ENCODE results near the gene DNAJB4. TPM values are rescaled to one million over a fixed set of nuclear protein-coding genes. Genes with fewer than 3 reads are reported as not detected.
A peak's percentile ranks its signal among the peaks of the same experiment; 100 is the strongest.

DNAJB4 gene
- total and polyA plus RNA-seq, 2 experiments from 2014 or later = 40.2 to 46.2 TPM

DNA sequence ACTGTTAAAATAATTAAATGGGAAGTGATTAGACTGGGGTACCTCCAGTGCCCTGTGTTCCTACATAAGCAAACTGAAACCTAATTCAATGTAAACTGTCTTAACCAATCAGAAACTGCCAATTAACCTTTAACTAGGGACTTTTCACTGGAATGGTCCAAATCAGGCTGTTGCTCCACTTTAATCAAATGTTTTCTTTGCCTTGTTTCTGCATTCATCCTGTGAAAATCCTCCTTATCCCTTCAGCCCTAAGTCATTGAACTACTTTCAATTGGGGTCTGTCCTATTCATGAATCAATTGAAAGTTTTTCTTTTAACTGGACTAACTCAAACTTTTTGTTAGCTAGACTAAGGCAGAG is 20.8 kb upstream of the DNAJB4 start:
- no peaks in the 10 kb centered on the region for H3K9me3 ChIP-seq (ENCODE audit: low read depth)
- H3K27me3 ChIP-seq = no peaks in the 10 kb centered on the region
- peaks cover 13% of the 10 kb centered on the region for H3K4me1 ChIP-seq (ENCODE audit: low read depth)
- H3K4me3 ChIP-seq = no peak overlapping the region
- no peak for DNase-seq (ENCODE audit: low read depth in 1 of 2, low spot score in 1 of 2)
- TF ChIP-seq, protein P1, sequence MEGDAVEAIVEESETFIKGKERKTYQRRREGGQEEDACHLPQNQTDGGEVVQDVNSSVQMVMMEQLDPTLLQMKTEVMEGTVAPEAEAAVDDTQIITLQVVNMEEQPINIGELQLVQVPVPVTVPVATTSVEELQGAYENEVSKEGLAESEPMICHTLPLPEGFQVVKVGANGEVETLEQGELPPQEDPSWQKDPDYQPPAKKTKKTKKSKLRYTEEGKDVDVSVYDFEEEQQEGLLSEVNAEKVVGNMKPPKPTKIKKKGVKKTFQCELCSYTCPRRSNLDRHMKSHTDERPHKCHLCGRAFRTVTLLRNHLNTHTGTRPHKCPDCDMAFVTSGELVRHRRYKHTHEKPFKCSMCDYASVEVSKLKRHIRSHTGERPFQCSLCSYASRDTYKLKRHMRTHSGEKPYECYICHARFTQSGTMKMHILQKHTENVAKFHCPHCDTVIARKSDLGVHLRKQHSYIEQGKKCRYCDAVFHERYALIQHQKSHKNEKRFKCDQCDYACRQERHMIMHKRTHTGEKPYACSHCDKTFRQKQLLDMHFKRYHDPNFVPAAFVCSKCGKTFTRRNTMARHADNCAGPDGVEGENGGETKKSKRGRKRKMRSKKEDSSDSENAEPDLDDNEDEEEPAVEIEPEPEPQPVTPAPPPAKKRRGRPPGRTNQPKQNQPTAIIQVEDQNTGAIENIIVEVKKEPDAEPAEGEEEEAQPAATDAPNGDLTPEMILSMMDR (IDR thresholded peaks at IDR 0.05; ENCODE audit: low read depth, low read length) = no peak
- H3K27ac ChIP-seq = peak overlapping the region; percentile 56
- no peaks in the 10 kb centered on the region for H3K36me3 ChIP-seq

DNA sequence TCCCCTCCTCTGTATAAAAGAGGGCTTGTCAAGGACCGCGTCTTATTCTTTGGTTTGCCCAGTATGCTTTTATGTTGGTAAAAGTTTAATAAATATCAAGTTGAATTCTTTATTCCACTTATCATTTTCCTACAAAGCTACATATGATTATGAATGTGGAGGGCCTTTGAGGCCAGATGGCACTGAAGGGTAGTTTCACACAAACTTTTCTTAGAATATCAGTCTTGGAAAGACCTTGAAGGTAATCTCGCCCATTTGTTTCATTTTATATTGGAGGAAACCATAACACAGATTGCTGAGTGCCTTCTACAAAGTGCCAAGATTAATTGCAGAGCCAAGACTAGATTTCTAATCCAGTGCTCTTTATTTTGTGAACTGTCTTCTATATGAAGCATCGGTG is 20.1 kb upstream of the DNAJB4 start:
- no peak overlapping the region for H3K27ac ChIP-seq
- TF ChIP-seq, protein P1 (IDR thresholded peaks at IDR 0.05; ENCODE audit: low read depth, low read length) = no peak

DNA sequence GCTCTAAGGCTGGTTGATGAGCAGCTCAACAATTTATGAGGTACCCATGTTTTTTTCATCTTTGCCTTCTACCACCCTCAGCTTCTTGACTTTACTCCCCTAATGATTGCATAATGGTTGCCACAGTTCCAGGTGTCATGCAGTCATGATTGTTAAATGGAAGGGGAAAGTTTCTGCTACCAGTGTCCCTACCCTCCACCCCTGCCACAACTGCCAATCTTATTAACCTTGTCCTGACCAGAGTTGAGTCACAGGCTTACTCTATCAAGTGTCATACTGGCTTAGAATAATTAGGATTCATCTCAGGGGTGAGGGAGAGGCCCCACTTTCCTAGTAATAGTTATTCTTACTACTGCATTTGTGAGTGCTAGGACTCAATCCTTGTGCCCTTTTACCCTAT is 17.9 kb upstream of the DNAJB4 start:
- TF ChIP-seq, protein P1 (IDR thresholded peaks at IDR 0.05; ENCODE audit: low read depth, low read length) = no peak
- no peak for DNase-seq (ENCODE audit: low read depth in 1 of 2, low spot score in 1 of 2)
- H3K27ac ChIP-seq = no peak overlapping the region
- H3K36me3 ChIP-seq = no peaks in the 10 kb centered on the region
- H3K9me3 ChIP-seq (ENCODE audit: low read depth) = no peaks in the 10 kb centered on the region
- peaks cover 13% of the 10 kb centered on the region for H3K4me1 ChIP-seq (ENCODE audit: low read depth)
- H3K4me3 ChIP-seq = no peak overlapping the region
- H3K27me3 ChIP-seq = no peaks in the 10 kb centered on the region

More for the DNA sequence above, 20.1 kb upstream of the DNAJB4 start:
- H3K36me3 ChIP-seq = no peaks in the 10 kb centered on the region
- H3K4me1 ChIP-seq (ENCODE audit: low read depth) = peaks cover 13% of the 10 kb centered on the region
- no peaks in the 10 kb centered on the region for H3K9me3 ChIP-seq (ENCODE audit: low read depth)
- no peaks in the 10 kb centered on the region for H3K27me3 ChIP-seq
- DNase-seq (ENCODE audit: low read depth in 1 of 2, low spot score in 1 of 2) = no peak
- no peak overlapping the region for H3K4me3 ChIP-seq

DNA sequence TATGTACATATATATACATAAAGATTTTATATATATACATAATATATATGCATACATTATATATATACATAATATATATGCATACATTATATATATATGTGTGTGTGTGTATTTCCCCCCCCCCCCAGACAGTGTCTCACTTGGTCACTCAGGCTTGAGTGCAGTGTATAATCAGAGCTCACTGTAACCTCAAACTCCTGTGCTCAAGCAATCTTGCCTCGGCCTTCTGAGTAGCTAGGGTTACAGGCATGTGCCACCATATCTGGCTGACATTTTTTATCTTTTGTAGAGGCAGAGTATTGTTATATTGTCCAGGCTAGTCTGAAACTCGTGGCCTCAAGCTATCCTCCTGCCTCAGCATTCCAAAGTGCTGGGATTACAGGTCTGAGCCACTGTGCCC is 16.8 kb upstream of the DNAJB4 start:
- TF ChIP-seq, protein P1 (IDR thresholded peaks at IDR 0.05; ENCODE audit: low read depth, low read length) = no peak
- no peak overlapping the region for H3K4me3 ChIP-seq
- no peaks in the 10 kb centered on the region for H3K27me3 ChIP-seq
- no peak for DNase-seq (ENCODE audit: low read depth in 1 of 2, low spot score in 1 of 2)
- peak overlapping the region; percentile 53 for H3K27ac ChIP-seq
- H3K4me1 ChIP-seq (ENCODE audit: low read depth) = peaks cover 13% of the 10 kb centered on the region
- no peaks in the 10 kb centered on the region for H3K9me3 ChIP-seq (ENCODE audit: low read depth)
- peaks cover 3% of the 10 kb centered on the region for H3K36me3 ChIP-seq

DNA sequence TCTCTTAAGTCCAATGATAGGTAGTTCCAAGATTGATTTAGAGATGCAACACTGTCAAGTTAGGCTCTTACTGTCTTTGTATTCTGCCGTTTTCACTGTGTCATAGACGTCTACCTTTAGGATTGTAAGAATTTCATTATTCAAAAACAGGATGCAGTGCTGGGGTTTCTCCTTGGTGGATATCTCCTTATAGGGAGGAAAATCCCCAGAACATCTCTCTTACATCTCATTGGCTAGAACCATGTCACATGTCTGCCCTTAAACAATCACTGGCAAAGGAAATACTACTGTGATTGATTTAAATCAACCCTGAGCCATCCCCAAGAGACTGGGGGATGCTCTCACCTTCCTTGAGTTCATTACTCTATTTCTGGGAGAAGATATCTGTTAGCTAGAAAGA is 15.0 kb upstream of the DNAJB4 start:
- no peak overlapping the region for H3K27ac ChIP-seq
- no peak overlapping the region for H3K4me3 ChIP-seq
- DNase-seq (ENCODE audit: low read depth in 1 of 2, low spot score in 1 of 2) = no peak
- peaks cover 7% of the 10 kb centered on the region for H3K4me1 ChIP-seq (ENCODE audit: low read depth)
- H3K36me3 ChIP-seq = peaks cover 3% of the 10 kb centered on the region
- TF ChIP-seq, protein P1 (IDR thresholded peaks at IDR 0.05; ENCODE audit: low read depth, low read length) = no peak
- no peaks in the 10 kb centered on the region for H3K9me3 ChIP-seq (ENCODE audit: low read depth)
- H3K27me3 ChIP-seq = no peaks in the 10 kb centered on the region

All from cardiac muscle cell (in vitro differentiated cells and primary cell).